Natural killer cell (primary cell): ENCODE data around the gene MTG1. TPM values are rescaled to one million over a fixed set of nuclear protein-coding genes. Genes with fewer than 3 reads are reported as not detected.
"Not testable (repeated sequence)": the region's sequence is repeated elsewhere in the genome, so short reads cannot be mapped to it uniquely, and the experiment has no call there.

Source experiments
- ATAC-seq, 3 donors: fragments of 150-1000 bp in 2 of 3; fragments of 200-7000 bp in 1 of 3; cut with Tn5 transposase; 1 replicate in 1 of 3; 2 replicates in 2 of 3; pipeline ENCODE4 v1.10.0; 2021; ENCODE audit warnings: mild to moderate bottlenecking in 2 of 3, moderate library complexity in 2 of 3
- DNase-seq, 2 donors: peaks; one replicate each; pipeline versions ENCODE4 v3.0.0 to v3.0.0-alpha.2; 2013 to 2021; ENCODE audit warnings: mixed read lengths in 1 of 2
- H3K27ac ChIP-seq: one replicate; pipeline ENCODE4 v1.5.1; 2013; ENCODE audit warnings: mild to moderate bottlenecking, low read length
- H3K27me3 ChIP-seq: one replicate; pipeline ENCODE4 v1.6.1; 2013; ENCODE audit warnings: low read length; ENCODE audit not compliant: control insufficient read depth, insufficient read depth
- H3K36me3 ChIP-seq: one replicate; pipeline ENCODE4 v1.6.1; 2013; ENCODE audit warnings: low read length; ENCODE audit not compliant: control insufficient read depth, insufficient read depth
- H3K4me1 ChIP-seq: one replicate; pipeline ENCODE4 v1.6.1; 2013; ENCODE audit warnings: low read length; ENCODE audit not compliant: control insufficient read depth, insufficient read depth
- H3K4me3 ChIP-seq: one replicate; pipeline ENCODE4 v1.5.1; 2013; ENCODE audit warnings: low read length
- H3K9me3 ChIP-seq: one replicate; pipeline ENCODE4 v1.6.1; 2013; ENCODE audit warnings: low read length; ENCODE audit not compliant: control insufficient read depth, insufficient read depth
- H3K27ac Mint-ChIP-seq, 2 donors: one replicate each; pipeline ENCODE4 v1.8.0; 2022; ENCODE audit warnings: mild to moderate bottlenecking in 2 of 2, mixed read lengths in 2 of 2, moderate library complexity in 1 of 2
- H3K27me3 Mint-ChIP-seq, 2 donors: one replicate each; pipeline ENCODE4 v1.8.0; 2022; ENCODE audit warnings: low read depth in 2 of 2, mixed read lengths in 2 of 2
- H3K36me3 Mint-ChIP-seq: one replicate; pipeline ENCODE4 v1.8.0; 2022; ENCODE audit warnings: mixed read lengths
- H3K4me1 Mint-ChIP-seq, 2 donors: one replicate each; pipeline ENCODE4 v1.8.0; 2022; ENCODE audit warnings: mixed read lengths in 2 of 2
- H3K4me3 Mint-ChIP-seq: one replicate; pipeline ENCODE4 v1.8.0; 2022; ENCODE audit warnings: mild to moderate bottlenecking, moderate library complexity, mixed read lengths
- H3K9me3 Mint-ChIP-seq, 2 donors: one replicate each; pipeline ENCODE4 v1.8.0; 2022; ENCODE audit warnings: mixed read lengths in 2 of 2
- WGBS: methylation state at CpG from one replicate; pipeline ENCODE4 v1.1.7; 2013; ENCODE audit warnings: missing lambda C conversion rate; ENCODE audit not compliant: insufficient coverage; 5-methylcytosine and 5-hydroxymethylcytosine counted together
- intact Hi-C: fragments of 100-400 bp; cut with micrococcal nuclease; formaldehyde crosslinking; loops from one replicate; pipeline ENCODE4 v1.14.2; 2022
- total RNA-seq, 4 donors: library from RNA; stranded (reverse); fragments of 120-200 nt in 1 of 4; gene quantifications; one replicate each; pipeline versions ENCODE4 v1.2.3 to v1.2.4, GENCODE V29; 2013 to 2022
- TF ChIP-seq, protein P1 (sequence below): fragments of 200-600 bp; IDR thresholded peaks from one replicate; pipeline ENCODE4 v1.8.0; 2022; ENCODE audit warnings: antibody characterized with exemption

Gene MTG1
- total RNA-seq, 3 donors from 2014 or later (not counting 1 experiment from before 2014, with no cell fraction given) = 64.3 to 76.3 (median 67.1) TPM

DNA sequence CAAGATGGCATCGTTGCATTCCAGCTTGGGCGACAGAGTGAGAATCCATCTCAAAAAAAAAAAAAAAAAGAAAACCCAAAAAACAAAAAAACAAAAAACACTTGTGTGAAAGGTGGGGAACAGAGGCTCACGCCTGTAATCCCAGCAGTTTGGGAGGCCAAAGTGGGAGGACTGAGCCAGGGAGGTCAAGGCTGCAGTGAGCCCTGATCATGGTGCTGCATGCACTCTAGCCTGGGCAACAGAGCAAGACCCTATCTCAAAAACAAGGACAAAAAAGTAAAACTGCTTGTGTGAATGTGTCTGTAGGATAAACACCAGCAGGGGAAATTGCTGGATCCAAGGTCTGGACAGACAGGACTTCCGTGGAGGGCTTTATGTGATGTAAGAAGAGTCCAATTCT lies 10.4 kb upstream of the MTG1 start:
- Mint-ChIP-seq H3K4me3 (no peak overlapping the region), H3K27ac (no peak overlapping the region), H3K4me1 (peaks cover under 1 to 9% of the 10 kb centered on the region in 2 donors), H3K9me3 (no peaks in the 10 kb centered on the region), H3K36me3 (no peaks in the 10 kb centered on the region), H3K27me3 (no peaks in the 10 kb centered on the region)
- Histone ChIP-seq H3K9me3 (no peaks in the 10 kb centered on the region), H3K4me1 (peaks cover 28% of the 10 kb centered on the region), H3K4me3 (no peak overlapping the region), H3K36me3 (peaks cover 4% of the 10 kb centered on the region), H3K27ac (no peak overlapping the region), H3K27me3 (no peaks in the 10 kb centered on the region)
- TF ChIP-seq, protein P1, sequence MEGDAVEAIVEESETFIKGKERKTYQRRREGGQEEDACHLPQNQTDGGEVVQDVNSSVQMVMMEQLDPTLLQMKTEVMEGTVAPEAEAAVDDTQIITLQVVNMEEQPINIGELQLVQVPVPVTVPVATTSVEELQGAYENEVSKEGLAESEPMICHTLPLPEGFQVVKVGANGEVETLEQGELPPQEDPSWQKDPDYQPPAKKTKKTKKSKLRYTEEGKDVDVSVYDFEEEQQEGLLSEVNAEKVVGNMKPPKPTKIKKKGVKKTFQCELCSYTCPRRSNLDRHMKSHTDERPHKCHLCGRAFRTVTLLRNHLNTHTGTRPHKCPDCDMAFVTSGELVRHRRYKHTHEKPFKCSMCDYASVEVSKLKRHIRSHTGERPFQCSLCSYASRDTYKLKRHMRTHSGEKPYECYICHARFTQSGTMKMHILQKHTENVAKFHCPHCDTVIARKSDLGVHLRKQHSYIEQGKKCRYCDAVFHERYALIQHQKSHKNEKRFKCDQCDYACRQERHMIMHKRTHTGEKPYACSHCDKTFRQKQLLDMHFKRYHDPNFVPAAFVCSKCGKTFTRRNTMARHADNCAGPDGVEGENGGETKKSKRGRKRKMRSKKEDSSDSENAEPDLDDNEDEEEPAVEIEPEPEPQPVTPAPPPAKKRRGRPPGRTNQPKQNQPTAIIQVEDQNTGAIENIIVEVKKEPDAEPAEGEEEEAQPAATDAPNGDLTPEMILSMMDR = no peak
- no peak for DNase-seq
- ATAC-seq = no peak
- intact Hi-C loops = no loop called here
- 98% methylated on average over 2 of the region's 4 CpGs for WGBS

DNA sequence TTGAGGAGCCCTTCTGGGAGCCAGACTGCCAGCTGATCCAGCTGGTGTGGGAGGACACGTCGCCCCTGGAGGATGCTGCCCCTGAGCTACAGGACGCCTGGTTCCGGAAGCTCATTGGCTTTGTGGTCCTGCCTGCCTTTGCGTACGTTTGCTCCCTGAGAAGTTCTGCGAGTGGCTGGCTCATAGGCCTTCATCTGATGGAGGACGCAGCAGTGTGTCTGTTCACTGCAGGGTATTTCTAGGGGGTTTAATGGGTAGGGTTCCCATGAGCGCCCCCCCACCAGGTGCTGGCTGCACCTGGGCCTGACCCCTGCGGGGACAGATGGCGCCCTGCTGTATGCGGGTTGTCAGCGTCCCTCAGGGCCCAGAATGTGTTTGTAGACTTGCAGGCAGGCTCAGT lies 9.9 kb upstream of the MTG1 start:
- ATAC-seq (no peak), DNase-seq (no peak)
- Mint-ChIP-seq H3K4me3 (no peak overlapping the region), H3K36me3 (no peaks in the 10 kb centered on the region), H3K27me3 (no peaks in the 10 kb centered on the region), H3K4me1 (peaks cover 6 to 14% of the 10 kb centered on the region in 2 donors), H3K27ac (no peak overlapping the region), H3K9me3 (no peaks in the 10 kb centered on the region)
- Histone ChIP-seq H3K4me1 (peaks cover 33% of the 10 kb centered on the region), H3K27me3 (no peaks in the 10 kb centered on the region), H3K4me3 (no peak overlapping the region), H3K27ac (no peak overlapping the region), H3K9me3 (no peaks in the 10 kb centered on the region), H3K36me3 (peaks cover 4% of the 10 kb centered on the region)
- 94% methylated on average over 13 of the region's 13 CpGs for WGBS
- intact Hi-C loops = no loop called here
- TF ChIP-seq, protein P1 = no peak

DNA sequence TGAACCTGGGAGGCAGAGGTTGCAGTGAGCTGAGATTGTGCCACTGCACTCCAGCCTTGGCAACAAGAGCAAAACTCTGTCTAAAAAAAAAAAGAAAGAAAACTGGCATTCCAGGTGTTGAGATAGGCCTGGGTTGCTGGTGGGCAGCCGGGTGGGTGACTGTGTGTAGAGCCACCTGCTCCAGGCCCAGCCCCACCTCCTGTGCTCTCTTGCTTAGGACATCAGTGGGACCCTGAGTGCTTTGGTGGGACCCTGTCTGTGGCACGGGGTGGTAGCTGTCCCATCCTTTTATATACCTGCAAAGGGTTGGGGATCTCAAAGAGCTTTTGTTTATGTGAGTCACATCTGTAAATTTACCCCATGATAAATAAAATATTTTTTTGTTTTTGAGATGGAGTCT lies 8.7 kb upstream of the MTG1 start:
- H3K27ac ChIP-seq = no peak overlapping the region
- ATAC-seq = no peak
- Mint-ChIP-seq H3K9me3 (no peaks in the 10 kb centered on the region), H3K27me3 (no peaks in the 10 kb centered on the region), H3K4me3 (no peak overlapping the region), H3K36me3 (no peaks in the 10 kb centered on the region), H3K27ac (no peak overlapping the region), H3K4me1 (peaks cover 14 to 20% of the 10 kb centered on the region in 2 donors)
- H3K36me3 ChIP-seq = peaks cover 4% of the 10 kb centered on the region
- H3K9me3 ChIP-seq = no peaks in the 10 kb centered on the region
- WGBS = 98% methylated on average over 2 of the region's 2 CpGs
- no peaks in the 10 kb centered on the region for H3K27me3 ChIP-seq
- TF ChIP-seq, protein P1 = no peak
- no peak overlapping the region for H3K4me3 ChIP-seq
- intact Hi-C loops = no loop called here
- no peak for DNase-seq
- H3K4me1 ChIP-seq = peaks cover 36% of the 10 kb centered on the region

DNA sequence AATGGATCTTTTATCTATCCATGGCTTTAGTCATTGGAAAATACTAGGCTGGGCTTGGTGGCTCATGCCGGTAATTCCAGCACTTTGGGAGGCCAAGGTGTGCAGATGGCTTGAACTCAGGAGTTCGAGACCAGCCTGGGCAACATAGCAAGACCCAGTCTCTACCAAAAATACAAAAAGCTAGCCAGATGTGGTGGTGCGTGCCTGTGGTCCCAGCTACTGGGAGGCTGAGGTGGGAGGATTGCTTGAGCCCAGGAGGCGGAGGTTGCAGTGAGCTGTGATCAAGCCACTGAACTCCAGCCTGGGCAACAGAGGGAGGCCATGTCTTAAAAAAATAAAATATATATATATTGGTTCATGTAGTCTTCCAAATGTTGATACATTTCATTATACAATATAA lies 7.0 kb upstream of the MTG1 start:
- H3K27ac ChIP-seq, H3K27ac Mint-ChIP-seq, H3K36me3 Mint-ChIP-seq, H3K9me3 ChIP-seq, ATAC-seq, H3K4me3 ChIP-seq, intact Hi-C loops, H3K9me3 Mint-ChIP-seq, H3K27me3 Mint-ChIP-seq, H3K4me3 Mint-ChIP-seq, H3K36me3 ChIP-seq, H3K27me3 ChIP-seq, DNase-seq: not testable (repeated sequence)
- peaks cover 31 to 32% of the 10 kb centered on the region in 2 donors for H3K4me1 Mint-ChIP-seq
- H3K4me1 ChIP-seq = peaks cover 39% of the 10 kb centered on the region
- 100% methylated on average over 3 of the region's 4 CpGs for WGBS
